Uterus (tissue), 2 donors: ENCODE measurements around the gene SEC22C.

Experiments
- POLR2A ChIP-seq, 2 donors: fragments of 450-650 bp; IDR thresholded peaks; one replicate each; pipeline ENCODE4 v1.6.1; 2016; ENCODE audit warnings: antibody characterized with exemption in 2 of 2, mild to moderate bottlenecking in 1 of 2, moderate library complexity in 1 of 2
- TF ChIP-seq, protein P1 (sequence below), 4 experiments: fragments of 200-600 bp in 2 of 4; fragments of 450-650 bp in 2 of 4; sonication (generic) in 2 of 4; IDR thresholded peaks; one replicate each; pipeline ENCODE4 v1.5.1; 2016 to 2019; ENCODE audit warnings: antibody characterized with exemption in 4 of 4, mild to moderate bottlenecking in 2 of 4, moderate library complexity in 1 of 4

DNA sequence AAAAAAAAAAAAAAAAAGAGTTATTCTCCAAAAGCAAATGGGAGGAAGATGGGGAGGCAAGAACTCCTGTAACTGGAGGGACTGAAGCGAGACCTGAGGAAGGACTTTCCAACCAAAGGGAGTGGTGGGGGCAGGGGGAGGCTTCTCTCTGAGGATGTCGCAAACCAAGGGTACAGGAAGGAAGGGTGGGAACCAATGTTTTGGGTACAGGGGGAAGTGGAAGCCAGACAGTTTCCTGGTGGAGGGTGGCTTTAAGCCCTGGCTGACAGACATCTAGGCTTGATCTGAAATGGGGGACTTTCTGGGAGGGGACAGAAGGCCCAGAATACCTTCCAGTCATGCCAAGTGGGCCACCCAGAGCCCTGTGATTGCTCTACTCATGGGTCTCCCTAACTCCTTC, 52.3 kb downstream of the SEC22C start:
- TF ChIP-seq, protein P1, sequence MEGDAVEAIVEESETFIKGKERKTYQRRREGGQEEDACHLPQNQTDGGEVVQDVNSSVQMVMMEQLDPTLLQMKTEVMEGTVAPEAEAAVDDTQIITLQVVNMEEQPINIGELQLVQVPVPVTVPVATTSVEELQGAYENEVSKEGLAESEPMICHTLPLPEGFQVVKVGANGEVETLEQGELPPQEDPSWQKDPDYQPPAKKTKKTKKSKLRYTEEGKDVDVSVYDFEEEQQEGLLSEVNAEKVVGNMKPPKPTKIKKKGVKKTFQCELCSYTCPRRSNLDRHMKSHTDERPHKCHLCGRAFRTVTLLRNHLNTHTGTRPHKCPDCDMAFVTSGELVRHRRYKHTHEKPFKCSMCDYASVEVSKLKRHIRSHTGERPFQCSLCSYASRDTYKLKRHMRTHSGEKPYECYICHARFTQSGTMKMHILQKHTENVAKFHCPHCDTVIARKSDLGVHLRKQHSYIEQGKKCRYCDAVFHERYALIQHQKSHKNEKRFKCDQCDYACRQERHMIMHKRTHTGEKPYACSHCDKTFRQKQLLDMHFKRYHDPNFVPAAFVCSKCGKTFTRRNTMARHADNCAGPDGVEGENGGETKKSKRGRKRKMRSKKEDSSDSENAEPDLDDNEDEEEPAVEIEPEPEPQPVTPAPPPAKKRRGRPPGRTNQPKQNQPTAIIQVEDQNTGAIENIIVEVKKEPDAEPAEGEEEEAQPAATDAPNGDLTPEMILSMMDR (IDR thresholded peaks at IDR 0.05), result no peak
- TF ChIP-seq POLR2A (IDR thresholded peaks at IDR 0.05), result no peak
